Osteoblast (primary cell): ENCODE results near the gene CAMTA1. TPM values are rescaled to one million over a fixed set of nuclear protein-coding genes. Genes with fewer than 3 reads are reported as not detected.

Experiments
- DNase-seq: peaks from one replicate; pipeline ENCODE4 v3.0.0; 2011; ENCODE audit warnings: low spot score, mixed read lengths; ENCODE audit not compliant: insufficient read length; ENCODE audit errors: missing footprints
- H2AFZ ChIP-seq: 2 replicates; pipeline ENCODE4 v1.6.0; 2011; ENCODE audit warnings: mild to moderate bottlenecking, low read length
- H3K27ac ChIP-seq: 2 replicates; pipeline ENCODE4 v1.5.1; 2011; ENCODE audit warnings: mild to moderate bottlenecking, low read depth, low read length, moderate library complexity
- H3K27me3 ChIP-seq: 2 replicates; pipeline ENCODE4 v1.6.0; 2012; ENCODE audit warnings: mild to moderate bottlenecking, control low read depth, inconsistent platforms, low read length, moderate library complexity; ENCODE audit not compliant: insufficient read depth
- H3K36me3 ChIP-seq: 2 replicates; pipeline ENCODE4 v1.5.1; 2011; ENCODE audit warnings: mild to moderate bottlenecking, low read length, control low read depth, moderate library complexity; ENCODE audit not compliant: insufficient read depth
- H3K4me1 ChIP-seq: 2 replicates; pipeline ENCODE4 v1.5.1; 2011; ENCODE audit warnings: mild to moderate bottlenecking, low read length, control low read depth, moderate library complexity; ENCODE audit not compliant: insufficient read depth
- H3K4me2 ChIP-seq: 2 replicates; pipeline ENCODE4 v1.6.0; 2011; ENCODE audit warnings: mild to moderate bottlenecking, low read length; ENCODE audit not compliant: insufficient read depth
- H3K4me3 ChIP-seq: fragments of 200-600 bp; sonication (generic); 3 replicates; pipeline ENCODE4 v1.5.1; 2012; ENCODE audit warnings: mild to moderate bottlenecking, low read length, inconsistent platforms; ENCODE audit not compliant: insufficient read depth
- H3K79me2 ChIP-seq: 2 replicates; pipeline ENCODE4 v1.6.0; 2012; ENCODE audit warnings: mild to moderate bottlenecking, low read length, control low read depth, inconsistent platforms; ENCODE audit not compliant: insufficient read depth
- H3K9me3 ChIP-seq: 2 replicates; pipeline ENCODE4 v1.5.1; 2011; ENCODE audit warnings: low read depth, low read length, control low read depth
- H4K20me1 ChIP-seq: 2 replicates; pipeline ENCODE4 v1.6.0; 2012; ENCODE audit warnings: mild to moderate bottlenecking, low read length, control low read depth; ENCODE audit not compliant: insufficient read depth
- CTCF ChIP-seq: IDR thresholded peaks from 2 replicates; pipeline ENCODE4 v1.5.1; 2011; ENCODE audit warnings: mild to moderate bottlenecking, low read depth, low read length, moderate library complexity; ENCODE audit errors: extremely low read depth
- total RNA-seq: library from RNA; depleted of rRNA; stranded (reverse); fragments of >200 nt; gene quantifications from 2 replicates; pipeline ENCODE4 v1.2.3, GENCODE V29; 2012

Gene CAMTA1
- total RNA-seq, 1 donor = 47.4 TPM

- TF ChIP-seq CTCF = no peak
- Histone ChIP-seq H3K79me2 (no peaks in the 10 kb centered on the region), H2AFZ (no peak overlapping the region)
These were observed 444.7 kb downstream of the CAMTA1 start for GRCh38 chr1:7229696-7230631.

GRCh38 chr1:7232441-7233236 lies 447.4 kb downstream of the CAMTA1 start:
- H3K36me3 ChIP-seq = no peaks in the 10 kb centered on the region
- H2AFZ ChIP-seq = no peak overlapping the region
- H4K20me1 ChIP-seq = no peaks in the 10 kb centered on the region
- H3K4me2 ChIP-seq = no peak overlapping the region
- no peak for DNase-seq
- H3K4me1 ChIP-seq = no peaks in the 10 kb centered on the region
- no peak for TF ChIP-seq CTCF
- no peaks in the 10 kb centered on the region for H3K79me2 ChIP-seq
- H3K9me3 ChIP-seq = no peaks in the 10 kb centered on the region
- H3K4me3 ChIP-seq = no peak overlapping the region
- H3K27me3 ChIP-seq = no peaks in the 10 kb centered on the region
- no peak overlapping the region for H3K27ac ChIP-seq

More at GRCh38 chr1:7229696-7230631, 444.7 kb downstream of the CAMTA1 start:
- H3K27me3 ChIP-seq = no peaks in the 10 kb centered on the region
- H3K4me1 ChIP-seq = no peaks in the 10 kb centered on the region
- no peaks in the 10 kb centered on the region for H4K20me1 ChIP-seq
- H3K36me3 ChIP-seq = no peaks in the 10 kb centered on the region
- H3K9me3 ChIP-seq = no peaks in the 10 kb centered on the region
- peak; percentile 87 for DNase-seq
- H3K4me2 ChIP-seq = no peak overlapping the region
- no peak overlapping the region for H3K4me3 ChIP-seq
- no peak overlapping the region for H3K27ac ChIP-seq

- H4K20me1 ChIP-seq = no peaks in the 10 kb centered on the region
- peak; percentile 52 for DNase-seq
- no peak overlapping the region for H3K4me3 ChIP-seq
- H3K4me1 ChIP-seq = no peaks in the 10 kb centered on the region
- no peaks in the 10 kb centered on the region for H3K27me3 ChIP-seq
- no peaks in the 10 kb centered on the region for H3K36me3 ChIP-seq
- no peaks in the 10 kb centered on the region for H3K9me3 ChIP-seq
- no peak for TF ChIP-seq CTCF
- no peaks in the 10 kb centered on the region for H3K79me2 ChIP-seq
- no peak overlapping the region for H3K27ac ChIP-seq
- no peak overlapping the region for H2AFZ ChIP-seq
- no peak overlapping the region for H3K4me2 ChIP-seq
These were observed 447.9 kb downstream of the CAMTA1 start for GRCh38 chr1:7233237-7233540.
